H9 (cell line): ENCODE results near the gene DCANP1. TPM values are rescaled to one million over a fixed set of nuclear protein-coding genes. Genes with fewer than 3 reads are reported as not detected.
A peak's percentile ranks its signal among the peaks of the same experiment; 100 is the strongest.

Source experiments
- DNase-seq: peaks from one replicate; pipeline ENCODE4 v3.0.0-alpha.2; 2017
- H2AFZ ChIP-seq: one replicate; pipeline ENCODE4 v1.6.1; 2013; ENCODE audit warnings: mild to moderate bottlenecking, low read length, control low read depth, moderate library complexity
- H2AK5ac ChIP-seq: 2 replicates; pipeline ENCODE4 v1.6.1; 2013; ENCODE audit warnings: low read length, control low read depth, mixed read lengths; ENCODE audit not compliant: insufficient read length
- H2BK120ac ChIP-seq: one replicate; pipeline ENCODE4 v1.6.1; 2013; ENCODE audit warnings: low read depth, mild to moderate bottlenecking, low read length, control low read depth, inconsistent platforms; ENCODE audit not compliant: poor library complexity, severe bottlenecking
- H2BK12ac ChIP-seq: 2 replicates; pipeline ENCODE4 v1.6.1; 2013; ENCODE audit warnings: low read length, control low read depth, mixed read lengths, low read depth; ENCODE audit not compliant: insufficient read length
- H2BK15ac ChIP-seq: 2 replicates; pipeline ENCODE4 v1.6.1; 2013; ENCODE audit warnings: low read depth, low read length, control low read depth
- H2BK20ac ChIP-seq: one replicate; pipeline ENCODE4 v1.6.1; 2013; ENCODE audit warnings: low read depth, mild to moderate bottlenecking, low read length, control low read depth, inconsistent platforms; ENCODE audit not compliant: poor library complexity, severe bottlenecking
- H2BK5ac ChIP-seq: 2 replicates; pipeline ENCODE4 v1.6.1; 2013; ENCODE audit warnings: low read length, control low read depth, mixed read lengths; ENCODE audit not compliant: insufficient read length
- H3K14ac ChIP-seq: 2 replicates; pipeline ENCODE4 v1.6.1; 2013; ENCODE audit warnings: low read length, control low read depth; ENCODE audit not compliant: insufficient read depth
- H3K18ac ChIP-seq: 2 replicates; pipeline ENCODE4 v1.6.1; 2013; ENCODE audit warnings: low read depth, mild to moderate bottlenecking, mixed read lengths, low read length, control low read depth; ENCODE audit not compliant: insufficient read length
- H3K23ac ChIP-seq: 2 replicates; pipeline ENCODE4 v1.6.1; 2013; ENCODE audit warnings: low read length, control low read depth, mixed read lengths, low read depth; ENCODE audit not compliant: insufficient read length
- H3K23me2 ChIP-seq: 2 replicates; pipeline ENCODE4 v1.6.1; 2013; ENCODE audit warnings: low read depth, mild to moderate bottlenecking, mixed read lengths, low read length, control low read depth; ENCODE audit not compliant: insufficient read length, poor library complexity, severe bottlenecking
- H3K27ac ChIP-seq: 2 replicates; pipeline ENCODE4 v1.5.1; 2013; ENCODE audit warnings: low read length, control low read depth, mixed read lengths, low read depth; ENCODE audit not compliant: insufficient read length
- H3K27me3 ChIP-seq: 2 replicates; pipeline ENCODE4 v1.6.1; 2013; ENCODE audit warnings: low read length, control low read depth, inconsistent platforms; ENCODE audit not compliant: insufficient read depth
- H3K4ac ChIP-seq: 2 replicates; pipeline ENCODE4 v1.6.1; 2013; ENCODE audit warnings: low read depth, mild to moderate bottlenecking, control low read depth, inconsistent platforms, low read length, moderate library complexity
- H3K4me1 ChIP-seq: 2 replicates; pipeline ENCODE4 v1.6.1; 2013; ENCODE audit warnings: low read length, control low read depth, inconsistent platforms; ENCODE audit not compliant: insufficient read depth
- H3K4me2 ChIP-seq: 2 replicates; pipeline ENCODE4 v1.6.1; 2013; ENCODE audit warnings: low read length, control low read depth, mixed read lengths; ENCODE audit not compliant: insufficient read length, insufficient read depth
- H3K56ac ChIP-seq: 2 replicates; pipeline ENCODE4 v1.6.1; 2013; ENCODE audit warnings: low read depth, mild to moderate bottlenecking, mixed read lengths, low read length, control low read depth; ENCODE audit not compliant: insufficient read length
- H3K79me1 ChIP-seq: 2 replicates; pipeline ENCODE4 v1.6.1; 2013; ENCODE audit warnings: low read depth, mild to moderate bottlenecking, moderate library complexity, low read length, control low read depth, inconsistent platforms; ENCODE audit not compliant: insufficient read depth, poor library complexity, severe bottlenecking
- H3K79me2 ChIP-seq: 2 replicates; pipeline ENCODE4 v1.6.1; 2013; ENCODE audit warnings: low read length, control low read depth, inconsistent platforms; ENCODE audit not compliant: insufficient read depth
- H3K9ac ChIP-seq: 2 replicates; pipeline ENCODE4 v1.6.1; 2013; ENCODE audit warnings: low read length, control low read depth, mixed read lengths; ENCODE audit not compliant: insufficient read length; ENCODE audit errors: extremely low read depth
- H3K9me3 ChIP-seq: one replicate; pipeline ENCODE4 v1.6.1; 2013; ENCODE audit warnings: low read depth, low read length, inconsistent platforms; ENCODE audit not compliant: control insufficient read depth
- H3T11ph ChIP-seq: one replicate; pipeline ENCODE4 v1.6.1; 2013; ENCODE audit warnings: mild to moderate bottlenecking, low read length, control low read depth, inconsistent platforms
- H4K20me1 ChIP-seq: one replicate; pipeline ENCODE4 v1.6.1; 2013; ENCODE audit not compliant: control insufficient read depth, insufficient read length, insufficient read depth
- H4K5ac ChIP-seq: 2 replicates; pipeline ENCODE4 v1.6.1; 2013; ENCODE audit warnings: low read depth, mild to moderate bottlenecking, mixed read lengths, low read length, control low read depth; ENCODE audit not compliant: insufficient read length
- H4K8ac ChIP-seq: replicated peaks from 2 replicates; pipeline ENCODE4 v1.6.1; 2013; ENCODE audit warnings: low read length, control low read depth, mixed read lengths, low read depth; ENCODE audit not compliant: insufficient read length
- H4K91ac ChIP-seq: 2 replicates; pipeline ENCODE4 v1.6.1; 2013; ENCODE audit warnings: low read depth, mild to moderate bottlenecking, moderate library complexity, mixed read lengths, low read length, control low read depth; ENCODE audit not compliant: insufficient read length
- H3K27ac Mint-ChIP-seq, 3 experiments: 2 replicates in 2 of 3; 3 replicates in 1 of 3; pipeline ENCODE4 v1.8.0; 2020 to 2021; ENCODE audit warnings: mixed read lengths in 3 of 3, mild to moderate bottlenecking in 1 of 3, moderate library complexity in 1 of 3
- H3K27me3 Mint-ChIP-seq: 2 replicates; pipeline ENCODE4 v1.8.0; 2021; ENCODE audit warnings: low read depth, mild to moderate bottlenecking, moderate library complexity, mixed read lengths
- H3K36me3 Mint-ChIP-seq, 3 experiments: 2 replicates in 2 of 3; 3 replicates in 1 of 3; pipeline ENCODE4 v1.8.0; 2020 to 2021; ENCODE audit warnings: low read depth in 3 of 3, mixed read lengths in 3 of 3; ENCODE audit not compliant: insufficient read depth in 1 of 3
- H3K4me1 Mint-ChIP-seq, 2 experiments: 2 replicates each; pipeline ENCODE4 v1.8.0; 2020; ENCODE audit warnings: mixed read lengths in 2 of 2
- H3K4me3 Mint-ChIP-seq, 2 experiments: 2 replicates in 1 of 2; 3 replicates in 1 of 2; pipeline ENCODE4 v1.8.0; 2020 to 2021; ENCODE audit warnings: mild to moderate bottlenecking in 2 of 2, mixed read lengths in 2 of 2, moderate library complexity in 1 of 2
- H3K9me3 Mint-ChIP-seq, 2 experiments: 2 replicates in 1 of 2; 3 replicates in 1 of 2; pipeline ENCODE4 v1.8.0; 2020; ENCODE audit warnings: mild to moderate bottlenecking in 2 of 2, mixed read lengths in 2 of 2, moderate library complexity in 1 of 2
- WGBS: extraction: QIAGEN DNeasy Blood & Tissue Kit; methylation state at CpG from one replicate; pipeline ENCODE4 v1.1.7; 2013; ENCODE audit warnings: missing lambda C conversion rate, low lambda C conversion rate, mixed read lengths; ENCODE audit not compliant: insufficient read length; ENCODE audit errors: extremely low coverage; 5-methylcytosine and 5-hydroxymethylcytosine counted together
- total RNA-seq: library from RNA; stranded (reverse); gene quantifications from 2 replicates; pipeline ENCODE4 v1.2.1, GENCODE V29; 2021
- TF ChIP-seq, protein P1 (sequence below): fragments of 200-600 bp; sonication (generic); conservative IDR thresholded peaks from 3 replicates; pipeline ENCODE4 v1.8.0; 2021; ENCODE audit warnings: antibody characterized with exemption, mild to moderate bottlenecking

Gene DCANP1
- total RNA-seq, 1 experiment from 2014 or later, result not detected

DNA sequence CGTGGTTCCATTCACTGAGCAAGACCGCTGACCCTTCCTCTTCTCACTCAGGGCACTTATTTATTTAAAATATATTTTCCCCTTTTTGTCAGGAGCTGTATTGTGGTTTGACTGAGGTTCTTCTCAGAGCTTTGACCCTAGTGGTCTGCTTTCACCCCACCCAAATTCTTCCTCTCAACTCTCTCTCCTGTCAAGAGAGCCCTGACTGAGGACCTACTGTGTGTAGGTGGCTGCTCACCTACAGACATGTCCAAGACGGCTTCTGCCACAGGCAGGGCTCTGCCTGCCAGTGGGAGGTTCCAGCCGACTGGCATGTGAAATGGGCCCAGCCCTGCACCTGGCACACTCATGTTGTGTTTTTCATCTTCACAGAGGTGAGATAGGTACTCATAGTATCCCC lies 5.2 kb downstream of the DCANP1 start:
- H3K27me3 Mint-ChIP-seq, result peaks cover 45% of the 10 kb centered on the region
- no peak overlapping the region for H3K9ac ChIP-seq
- H3K9me3 Mint-ChIP-seq, result no peaks in the 10 kb centered on the region; a peak in 1 of 5 replicates
- no peak overlapping the region for H3K4ac ChIP-seq
- no peak overlapping the region for H2BK15ac ChIP-seq
- no peak overlapping the region for H3K27ac Mint-ChIP-seq
- no peaks in the 10 kb centered on the region for H3K9me3 ChIP-seq
- H2BK120ac ChIP-seq, result no peak overlapping the region
- H3K4me2 ChIP-seq, result no peak overlapping the region
- H3K18ac ChIP-seq, result no peak overlapping the region
- H3K79me1 ChIP-seq, result no peaks in the 10 kb centered on the region
- H4K5ac ChIP-seq, result no peak overlapping the region
- peak; percentile 11 for DNase-seq
- H4K8ac ChIP-seq, result no peak overlapping the region
- H3K56ac ChIP-seq, result no peak overlapping the region
- H3K79me2 ChIP-seq, result no peaks in the 10 kb centered on the region
- H3K4me3 Mint-ChIP-seq, result no peak overlapping the region
- no peaks in the 10 kb centered on the region for H3K4me1 ChIP-seq
- H3K4me1 Mint-ChIP-seq, result peaks cover 7 to 14% of the 10 kb centered on the region in 2 experiments; a peak in 3 of 4 replicates
- H2BK20ac ChIP-seq, result no peak overlapping the region
- no peak overlapping the region for H3T11ph ChIP-seq
- H3K14ac ChIP-seq, result no peak overlapping the region
- no peak overlapping the region for H3K23ac ChIP-seq
- no peak overlapping the region for H2AFZ ChIP-seq
- H2AK5ac ChIP-seq, result no peak overlapping the region
- H3K23me2 ChIP-seq, result no peaks in the 10 kb centered on the region
- no CpG with 5 or more reads among the region's 4 CpGs for WGBS
- no peaks in the 10 kb centered on the region for H3K36me3 Mint-ChIP-seq
- TF ChIP-seq, protein P1, sequence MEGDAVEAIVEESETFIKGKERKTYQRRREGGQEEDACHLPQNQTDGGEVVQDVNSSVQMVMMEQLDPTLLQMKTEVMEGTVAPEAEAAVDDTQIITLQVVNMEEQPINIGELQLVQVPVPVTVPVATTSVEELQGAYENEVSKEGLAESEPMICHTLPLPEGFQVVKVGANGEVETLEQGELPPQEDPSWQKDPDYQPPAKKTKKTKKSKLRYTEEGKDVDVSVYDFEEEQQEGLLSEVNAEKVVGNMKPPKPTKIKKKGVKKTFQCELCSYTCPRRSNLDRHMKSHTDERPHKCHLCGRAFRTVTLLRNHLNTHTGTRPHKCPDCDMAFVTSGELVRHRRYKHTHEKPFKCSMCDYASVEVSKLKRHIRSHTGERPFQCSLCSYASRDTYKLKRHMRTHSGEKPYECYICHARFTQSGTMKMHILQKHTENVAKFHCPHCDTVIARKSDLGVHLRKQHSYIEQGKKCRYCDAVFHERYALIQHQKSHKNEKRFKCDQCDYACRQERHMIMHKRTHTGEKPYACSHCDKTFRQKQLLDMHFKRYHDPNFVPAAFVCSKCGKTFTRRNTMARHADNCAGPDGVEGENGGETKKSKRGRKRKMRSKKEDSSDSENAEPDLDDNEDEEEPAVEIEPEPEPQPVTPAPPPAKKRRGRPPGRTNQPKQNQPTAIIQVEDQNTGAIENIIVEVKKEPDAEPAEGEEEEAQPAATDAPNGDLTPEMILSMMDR, result no peak
- no peak overlapping the region for H2BK5ac ChIP-seq
- no peak overlapping the region for H4K91ac ChIP-seq
- no peaks in the 10 kb centered on the region for H3K27me3 ChIP-seq
- H3K27ac ChIP-seq, result no peak overlapping the region
- no peaks in the 10 kb centered on the region for H4K20me1 ChIP-seq
- H2BK12ac ChIP-seq, result no peak overlapping the region
